ENCODE measurements around the gene KCNS3.

Gene KCNS3

GRCh38 chr2:17863539-17863938 lies 14.9 kb upstream of the KCNS3 start:
- Mint-ChIP-seq H3K4me1 (ENCODE audit: low read depth) (no peaks in the 10 kb centered on the region), H3K27ac (no peak overlapping the region), H3K9me3 (no peaks in the 10 kb centered on the region), H3K4me3 (no peak overlapping the region), H3K27me3 (peaks cover 28% of the 10 kb centered on the region), H3K36me3 (ENCODE audit: low read depth) (no peaks in the 10 kb centered on the region)
- no peak for DNase-seq

- no peak for DNase-seq
- Mint-ChIP-seq H3K36me3 (ENCODE audit: low read depth) (no peaks in the 10 kb centered on the region), H3K27ac (no peak overlapping the region), H3K4me1 (ENCODE audit: low read depth) (no peaks in the 10 kb centered on the region), H3K27me3 (peaks cover 27% of the 10 kb centered on the region), H3K4me3 (no peak overlapping the region), H3K9me3 (no peaks in the 10 kb centered on the region)
Observed at GRCh38 chr2:17864676-17865075, 13.8 kb upstream of the KCNS3 start.

GRCh38 chr2:17867133-17867532 lies 11.3 kb upstream of the KCNS3 start:
- peaks cover 33% of the 10 kb centered on the region for H3K27me3 Mint-ChIP-seq
- H3K27ac Mint-ChIP-seq: no peak overlapping the region
- H3K4me1 Mint-ChIP-seq (ENCODE audit: low read depth): no peaks in the 10 kb centered on the region
- H3K4me3 Mint-ChIP-seq: no peak overlapping the region
- no peaks in the 10 kb centered on the region for H3K9me3 Mint-ChIP-seq
- DNase-seq: no peak
- no peaks in the 10 kb centered on the region for H3K36me3 Mint-ChIP-seq (ENCODE audit: low read depth)

DNA sequence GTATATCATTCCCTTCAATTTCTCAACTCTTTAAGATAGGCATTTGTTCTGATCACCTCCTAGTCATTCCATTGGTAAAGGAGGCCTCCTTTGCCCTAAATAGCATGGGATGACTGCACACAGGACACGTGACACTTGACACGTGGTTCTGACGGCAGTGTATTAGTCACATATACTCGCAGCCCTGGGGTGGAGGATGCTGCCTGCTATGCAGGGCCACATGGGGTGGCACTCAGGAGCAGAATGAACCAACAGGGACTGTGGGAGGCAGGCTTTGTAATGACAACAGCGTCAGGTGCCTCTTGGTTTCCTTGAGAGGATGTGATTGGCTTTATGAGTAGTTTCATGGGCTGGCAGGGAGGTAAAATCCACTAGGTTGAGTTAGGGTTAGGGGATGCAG lies 9.3 kb upstream of the KCNS3 start:
- Mint-ChIP-seq H3K27me3 (peaks cover 45% of the 10 kb centered on the region), H3K4me3 (no peak overlapping the region), H3K4me1 (ENCODE audit: low read depth) (no peaks in the 10 kb centered on the region), H3K36me3 (ENCODE audit: low read depth) (no peaks in the 10 kb centered on the region), H3K27ac (no peak overlapping the region), H3K9me3 (no peaks in the 10 kb centered on the region)
- DNase-seq: no peak

GRCh38 chr2:17871639-17872038 lies 6.8 kb upstream of the KCNS3 start:
- no peak overlapping the region for H3K4me3 Mint-ChIP-seq
- no peaks in the 10 kb centered on the region for H3K4me1 Mint-ChIP-seq (ENCODE audit: low read depth)
- no peaks in the 10 kb centered on the region for H3K9me3 Mint-ChIP-seq
- no peak overlapping the region for H3K27ac Mint-ChIP-seq
- peaks cover 63% of the 10 kb centered on the region for H3K27me3 Mint-ChIP-seq
- H3K36me3 Mint-ChIP-seq (ENCODE audit: low read depth): no peaks in the 10 kb centered on the region
- no peak for DNase-seq

DNA sequence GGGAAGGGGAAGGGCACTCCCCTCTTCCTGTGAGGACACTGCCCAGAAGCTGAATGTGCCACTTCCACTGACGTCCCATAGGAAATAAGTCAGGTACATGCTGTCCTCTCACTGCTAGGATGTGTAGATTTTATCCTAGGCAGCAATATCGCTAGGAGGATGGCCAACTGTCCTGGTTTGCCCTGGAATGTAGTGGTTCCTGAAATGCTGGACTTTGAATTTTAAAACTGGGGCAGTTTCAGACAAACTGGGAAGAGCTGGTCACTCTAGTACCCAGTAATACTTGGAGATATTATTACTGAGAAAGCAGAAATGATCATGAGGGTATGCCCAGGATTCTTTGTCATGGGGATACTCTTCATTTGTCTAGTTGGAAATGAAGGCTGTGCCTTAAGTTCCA lies 5.4 kb upstream of the KCNS3 start:
- no peak for DNase-seq
- Mint-ChIP-seq H3K27ac (no peak overlapping the region), H3K9me3 (no peaks in the 10 kb centered on the region), H3K27me3 (peaks cover 77% of the 10 kb centered on the region), H3K36me3 (ENCODE audit: low read depth) (no peaks in the 10 kb centered on the region), H3K4me1 (ENCODE audit: low read depth) (peaks cover 7% of the 10 kb centered on the region), H3K4me3 (no peak overlapping the region)

GRCh38 chr2:17876590-17876989 lies 1.9 kb upstream of the KCNS3 start:
- H3K36me3 Mint-ChIP-seq (ENCODE audit: low read depth): no peaks in the 10 kb centered on the region
- no peak overlapping the region for H3K4me3 Mint-ChIP-seq
- peaks cover 76% of the 10 kb centered on the region for H3K27me3 Mint-ChIP-seq
- DNase-seq: no peak
- H3K27ac Mint-ChIP-seq: no peak overlapping the region
- H3K4me1 Mint-ChIP-seq (ENCODE audit: low read depth): peaks cover 20% of the 10 kb centered on the region
- H3K9me3 Mint-ChIP-seq: no peaks in the 10 kb centered on the region

GRCh38 chr2:17877811-17878280 lies 621 bp upstream of the KCNS3 start:
- DNase-seq: no peak
- Mint-ChIP-seq H3K27me3 (peaks cover 82% of the 10 kb centered on the region), H3K4me3 (peak overlapping the region; percentile 66), H3K9me3 (no peaks in the 10 kb centered on the region), H3K27ac (no peak overlapping the region), H3K4me1 (ENCODE audit: low read depth) (peaks cover 20% of the 10 kb centered on the region), H3K36me3 (ENCODE audit: low read depth) (no peaks in the 10 kb centered on the region)

DNA sequence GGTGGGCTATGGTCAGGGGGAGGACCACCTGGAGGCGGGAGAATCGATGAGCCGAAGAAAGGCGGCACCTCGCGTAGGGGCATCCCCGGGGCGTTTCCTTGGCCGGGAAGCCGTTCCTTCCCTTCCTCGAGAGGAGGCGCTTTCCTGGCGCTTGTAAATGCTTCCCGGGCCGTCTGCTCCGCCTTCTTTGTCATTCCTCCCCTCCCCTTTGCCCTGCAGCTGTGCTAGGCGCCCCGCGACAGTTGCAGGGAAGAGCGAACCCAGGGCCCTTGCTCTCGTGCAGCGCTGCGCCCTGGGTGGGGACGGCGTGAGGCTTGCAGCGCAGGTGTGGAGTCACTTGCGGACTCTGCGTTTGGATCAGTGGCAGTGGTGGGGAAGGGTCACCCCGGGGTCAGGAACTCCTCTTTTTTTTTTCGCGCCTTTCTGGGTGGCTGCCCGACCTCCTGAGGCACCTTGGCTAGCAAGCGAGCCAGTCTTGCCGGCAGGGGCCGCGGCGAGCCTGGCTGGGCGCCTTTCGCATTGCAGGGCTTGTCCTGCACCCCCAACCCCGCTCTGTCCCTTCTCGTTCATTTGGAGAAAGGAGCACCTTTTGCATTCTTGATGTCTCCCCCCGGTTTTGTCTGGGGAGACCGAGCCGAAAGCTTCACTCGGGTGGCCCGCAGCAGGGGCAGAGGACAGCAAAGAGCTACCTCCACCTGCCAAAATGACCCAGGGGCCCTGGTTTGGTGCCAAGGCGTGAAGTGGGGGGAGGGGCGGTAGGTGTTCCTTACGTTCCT lies 858 bp downstream of the KCNS3 start:
- no peaks in the 10 kb centered on the region for H3K36me3 Mint-ChIP-seq (ENCODE audit: low read depth)
- H3K27me3 Mint-ChIP-seq: peaks cover 73% of the 10 kb centered on the region
- H3K4me1 Mint-ChIP-seq (ENCODE audit: low read depth): peaks cover 20% of the 10 kb centered on the region
- DNase-seq: no peak
- H3K27ac Mint-ChIP-seq: no peak overlapping the region
- peak overlapping the region; percentile 66 for H3K4me3 Mint-ChIP-seq
- no peaks in the 10 kb centered on the region for H3K9me3 Mint-ChIP-seq

DNA sequence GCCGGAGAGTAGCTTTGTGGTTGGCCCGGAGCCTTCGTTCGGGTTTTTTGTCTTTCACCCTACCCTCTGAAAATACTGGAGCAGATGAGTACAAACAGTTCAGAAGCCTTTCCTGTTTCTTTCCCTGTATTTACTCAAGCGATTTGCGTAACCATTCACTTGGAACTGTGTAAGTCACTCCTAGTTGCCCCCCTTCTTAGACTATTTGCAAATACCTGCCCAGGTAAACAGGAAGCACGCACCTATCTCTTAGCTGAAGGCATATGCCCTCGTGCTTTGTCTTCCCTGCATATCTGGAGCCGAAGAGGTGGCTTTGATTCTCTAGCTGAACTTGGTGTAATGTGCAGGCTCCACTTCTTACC lies 1.4 kb downstream of the KCNS3 start:
- H3K27me3 Mint-ChIP-seq: peaks cover 71% of the 10 kb centered on the region
- DNase-seq: no peak
- no peak overlapping the region for H3K4me3 Mint-ChIP-seq
- no peak overlapping the region for H3K27ac Mint-ChIP-seq
- peaks cover 20% of the 10 kb centered on the region for H3K4me1 Mint-ChIP-seq (ENCODE audit: low read depth)
- no peaks in the 10 kb centered on the region for H3K9me3 Mint-ChIP-seq
- no peaks in the 10 kb centered on the region for H3K36me3 Mint-ChIP-seq (ENCODE audit: low read depth)

DNA sequence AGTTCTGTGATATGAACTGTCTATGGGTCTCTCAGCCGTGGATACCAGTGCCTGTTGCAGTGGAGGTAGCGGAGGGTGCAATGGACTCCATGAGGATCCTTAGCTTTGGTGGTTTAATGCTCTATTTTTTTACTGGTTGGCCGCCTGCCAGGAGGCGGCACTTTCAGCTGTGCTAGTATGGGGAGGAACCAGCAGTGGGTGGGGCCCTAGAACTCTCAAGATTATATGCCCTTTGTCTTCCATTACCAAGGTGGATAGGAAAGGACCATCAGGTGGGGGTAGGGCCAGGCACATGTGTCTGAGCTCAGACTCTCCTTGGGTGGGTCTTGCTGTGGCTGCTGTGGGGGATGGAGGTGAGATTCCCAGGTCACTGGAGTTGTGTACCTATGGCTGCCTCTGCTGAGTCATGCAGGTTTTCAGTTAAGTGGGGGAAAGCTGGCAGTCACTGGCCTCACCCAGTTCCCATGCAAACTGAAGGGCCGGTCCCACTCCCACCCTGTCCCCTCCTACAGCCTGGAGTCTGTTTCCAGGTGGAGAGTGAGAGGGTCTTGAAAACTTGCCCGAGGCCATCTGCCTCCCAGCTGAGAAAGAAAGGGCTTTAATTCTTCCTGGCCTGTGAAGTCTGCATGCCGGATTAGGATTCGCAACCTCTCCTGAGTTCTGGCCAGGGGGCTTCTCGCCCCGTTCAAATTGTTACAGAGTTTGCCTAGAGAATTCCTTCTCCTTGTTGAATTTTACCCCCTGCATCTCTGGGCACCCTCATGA lies 14.5 kb downstream of the KCNS3 start:
- Mint-ChIP-seq H3K4me1 (ENCODE audit: low read depth) (no peaks in the 10 kb centered on the region), H3K4me3 (no peak overlapping the region), H3K27ac (no peak overlapping the region), H3K36me3 (ENCODE audit: low read depth) (no peaks in the 10 kb centered on the region), H3K9me3 (peaks cover 15% of the 10 kb centered on the region), H3K27me3 (peaks cover 20% of the 10 kb centered on the region)
- DNase-seq: no peak

- H3K9me3 Mint-ChIP-seq: peaks cover 15% of the 10 kb centered on the region
- H3K4me3 Mint-ChIP-seq: no peak overlapping the region
- H3K27me3 Mint-ChIP-seq: peaks cover 26% of the 10 kb centered on the region
- H3K4me1 Mint-ChIP-seq (ENCODE audit: low read depth): no peaks in the 10 kb centered on the region
- H3K27ac Mint-ChIP-seq: no peak overlapping the region
- no peaks in the 10 kb centered on the region for H3K36me3 Mint-ChIP-seq (ENCODE audit: low read depth)
- no peak for DNase-seq
Observed at GRCh38 chr2:17894005-17894404, 15.5 kb downstream of the KCNS3 start.

- no peaks in the 10 kb centered on the region for H3K36me3 Mint-ChIP-seq (ENCODE audit: low read depth)
- peaks cover 15% of the 10 kb centered on the region for H3K9me3 Mint-ChIP-seq
- no peak overlapping the region for H3K27ac Mint-ChIP-seq
- H3K4me3 Mint-ChIP-seq: no peak overlapping the region
- no peaks in the 10 kb centered on the region for H3K4me1 Mint-ChIP-seq (ENCODE audit: low read depth)
- peaks cover 26% of the 10 kb centered on the region for H3K27me3 Mint-ChIP-seq
- DNase-seq: no peak
Observed at GRCh38 chr2:17894556-17894955, 16.1 kb downstream of the KCNS3 start.

DNA sequence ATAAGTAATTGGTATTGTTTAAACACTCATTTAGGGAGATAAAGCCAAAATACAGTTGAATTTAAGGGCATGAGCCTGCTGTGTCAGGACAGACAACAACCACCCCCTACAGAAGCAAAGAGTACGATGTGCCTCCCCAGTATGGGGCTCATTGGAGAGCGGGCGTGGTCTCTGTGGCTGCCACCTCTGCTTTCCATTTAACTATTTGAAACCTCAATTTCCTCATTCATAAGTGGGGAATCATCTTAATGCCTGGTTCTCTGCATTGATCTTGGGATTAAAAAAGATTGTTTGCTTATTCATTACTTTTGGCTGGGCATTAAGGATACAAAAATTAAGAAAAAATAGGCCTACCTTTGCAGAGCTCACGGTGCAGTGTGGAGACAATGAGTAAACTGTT lies 21.4 kb downstream of the KCNS3 start:
- Mint-ChIP-seq H3K4me1 (ENCODE audit: low read depth) (no peaks in the 10 kb centered on the region), H3K27me3 (peaks cover 35% of the 10 kb centered on the region), H3K4me3 (no peak overlapping the region), H3K36me3 (ENCODE audit: low read depth) (no peaks in the 10 kb centered on the region), H3K9me3 (no peaks in the 10 kb centered on the region), H3K27ac (no peak overlapping the region)
- DNase-seq: no peak

- no peak overlapping the region for H3K27ac Mint-ChIP-seq
- no peak for DNase-seq
Observed at GRCh38 chr2:17901246-17901645, 22.8 kb downstream of the KCNS3 start.

More at GRCh38 chr2:17901246-17901645, 22.8 kb downstream of the KCNS3 start:
- Mint-ChIP-seq H3K4me3 (no peak overlapping the region), H3K4me1 (ENCODE audit: low read depth) (no peaks in the 10 kb centered on the region), H3K36me3 (ENCODE audit: low read depth) (no peaks in the 10 kb centered on the region), H3K9me3 (no peaks in the 10 kb centered on the region), H3K27me3 (peaks cover 27% of the 10 kb centered on the region)
